Measurements from ENCODE around the gene PTPRM. TPM values are rescaled to one million over a fixed set of nuclear protein-coding genes. Genes with fewer than 3 reads are reported as not detected.

PTPRM gene
- total RNA-seq, 1 donor from 2014 or later = 4.5 TPM

- Mint-ChIP-seq H3K9me3 (no peaks in the 10 kb centered on the region), H3K27ac (no peak overlapping the region), H3K4me3 (ENCODE audit: low read depth) (no peak overlapping the region), H3K36me3 (ENCODE audit: low read depth) (no peaks in the 10 kb centered on the region), H3K27me3 (ENCODE audit: low read depth) (no peaks in the 10 kb centered on the region), H3K4me1 (ENCODE audit: low read depth) (no peaks in the 10 kb centered on the region)
- DNase-seq (ENCODE audit: low spot score) = no peak
- intact Hi-C loops (cut with micrococcal nuclease) = no loop called here
Measured at GRCh38 chr18:8396254-8396653, 829.1 kb downstream of the PTPRM start.

- no peaks in the 10 kb centered on the region for H3K36me3 Mint-ChIP-seq (ENCODE audit: low read depth)
- no peaks in the 10 kb centered on the region for H3K9me3 Mint-ChIP-seq
- H3K27ac Mint-ChIP-seq = no peak overlapping the region
- no peak overlapping the region for H3K4me3 Mint-ChIP-seq (ENCODE audit: low read depth)
- no peaks in the 10 kb centered on the region for H3K27me3 Mint-ChIP-seq (ENCODE audit: low read depth)
- intact Hi-C loops (cut with micrococcal nuclease) = no loop called here
- no peak for DNase-seq (ENCODE audit: low spot score)
- H3K4me1 Mint-ChIP-seq (ENCODE audit: low read depth) = no peaks in the 10 kb centered on the region
Measured at GRCh38 chr18:8397034-8397433, 829.9 kb downstream of the PTPRM start.

GRCh38 chr18:8399138-8399537, 832.0 kb downstream of the PTPRM start:
- Mint-ChIP-seq H3K4me3 (ENCODE audit: low read depth) (no peak overlapping the region), H3K27ac (no peak overlapping the region), H3K9me3 (no peaks in the 10 kb centered on the region), H3K4me1 (ENCODE audit: low read depth) (no peaks in the 10 kb centered on the region), H3K27me3 (ENCODE audit: low read depth) (no peaks in the 10 kb centered on the region), H3K36me3 (ENCODE audit: low read depth) (no peaks in the 10 kb centered on the region)
- intact Hi-C loops (cut with micrococcal nuclease) = no loop called here
- DNase-seq (ENCODE audit: low spot score) = no peak

GRCh38 chr18:8400193-8400752, 833.2 kb downstream of the PTPRM start:
- DNase-seq (ENCODE audit: low spot score) = no peak
- Mint-ChIP-seq H3K4me1 (ENCODE audit: low read depth) (no peaks in the 10 kb centered on the region), H3K9me3 (no peaks in the 10 kb centered on the region), H3K27me3 (ENCODE audit: low read depth) (no peaks in the 10 kb centered on the region), H3K27ac (no peak overlapping the region), H3K4me3 (ENCODE audit: low read depth) (no peak overlapping the region), H3K36me3 (ENCODE audit: low read depth) (no peaks in the 10 kb centered on the region)
- intact Hi-C loops (cut with micrococcal nuclease) = no loop called here

- H3K36me3 Mint-ChIP-seq (ENCODE audit: low read depth) = no peaks in the 10 kb centered on the region
- intact Hi-C loops (cut with micrococcal nuclease) = no loop called here
- H3K9me3 Mint-ChIP-seq = no peaks in the 10 kb centered on the region
- no peak for DNase-seq (ENCODE audit: low spot score)
- no peak overlapping the region for H3K27ac Mint-ChIP-seq
- H3K27me3 Mint-ChIP-seq (ENCODE audit: low read depth) = no peaks in the 10 kb centered on the region
- H3K4me3 Mint-ChIP-seq (ENCODE audit: low read depth) = no peak overlapping the region
- no peaks in the 10 kb centered on the region for H3K4me1 Mint-ChIP-seq (ENCODE audit: low read depth)
Measured at GRCh38 chr18:8400825-8401224, 833.7 kb downstream of the PTPRM start.

- Mint-ChIP-seq H3K27me3 (ENCODE audit: low read depth) (no peaks in the 10 kb centered on the region), H3K36me3 (ENCODE audit: low read depth) (no peaks in the 10 kb centered on the region), H3K4me3 (ENCODE audit: low read depth) (no peak overlapping the region), H3K9me3 (no peaks in the 10 kb centered on the region), H3K27ac (no peak overlapping the region), H3K4me1 (ENCODE audit: low read depth) (no peaks in the 10 kb centered on the region)
- no peak for DNase-seq (ENCODE audit: low spot score)
- intact Hi-C loops (cut with micrococcal nuclease) = no loop called here
Measured at GRCh38 chr18:8401606-8402005, 834.5 kb downstream of the PTPRM start.

GRCh38 chr18:8402237-8402636, 835.1 kb downstream of the PTPRM start:
- no peak overlapping the region for H3K4me3 Mint-ChIP-seq (ENCODE audit: low read depth)

GRCh38 chr18:8403713-8404112, 836.6 kb downstream of the PTPRM start:
- no peak overlapping the region for H3K4me3 Mint-ChIP-seq (ENCODE audit: low read depth)
- no peaks in the 10 kb centered on the region for H3K27me3 Mint-ChIP-seq (ENCODE audit: low read depth)
- no peak overlapping the region for H3K27ac Mint-ChIP-seq
- no peaks in the 10 kb centered on the region for H3K36me3 Mint-ChIP-seq (ENCODE audit: low read depth)
- DNase-seq (ENCODE audit: low spot score) = no peak
- intact Hi-C loops (cut with micrococcal nuclease) = no loop called here
- no peaks in the 10 kb centered on the region for H3K9me3 Mint-ChIP-seq
- H3K4me1 Mint-ChIP-seq (ENCODE audit: low read depth) = no peaks in the 10 kb centered on the region

More at GRCh38 chr18:8402237-8402636, 835.1 kb downstream of the PTPRM start:
- H3K27me3 Mint-ChIP-seq (ENCODE audit: low read depth) = no peaks in the 10 kb centered on the region
- H3K4me1 Mint-ChIP-seq (ENCODE audit: low read depth) = no peaks in the 10 kb centered on the region
- intact Hi-C loops (cut with micrococcal nuclease) = no loop called here
- no peak overlapping the region for H3K27ac Mint-ChIP-seq
- H3K9me3 Mint-ChIP-seq = no peaks in the 10 kb centered on the region
- DNase-seq (ENCODE audit: low spot score) = no peak
- H3K36me3 Mint-ChIP-seq (ENCODE audit: low read depth) = no peaks in the 10 kb centered on the region

GRCh38 chr18:8406186-8406867, 839.2 kb downstream of the PTPRM start:
- Mint-ChIP-seq H3K27me3 (ENCODE audit: low read depth) (no peaks in the 10 kb centered on the region), H3K9me3 (peaks cover 19% of the 10 kb centered on the region), H3K36me3 (ENCODE audit: low read depth) (no peaks in the 10 kb centered on the region), H3K4me1 (ENCODE audit: low read depth) (no peaks in the 10 kb centered on the region), H3K4me3 (ENCODE audit: low read depth) (no peak overlapping the region), H3K27ac (no peak overlapping the region)
- intact Hi-C loops (cut with micrococcal nuclease) = no loop called here
- DNase-seq (ENCODE audit: low spot score) = no peak

GRCh38 chr18:8406868-8407250, 839.7 kb downstream of the PTPRM start:
- no peaks in the 10 kb centered on the region for H3K36me3 Mint-ChIP-seq (ENCODE audit: low read depth)
- H3K27me3 Mint-ChIP-seq (ENCODE audit: low read depth) = no peaks in the 10 kb centered on the region
- no peak overlapping the region for H3K27ac Mint-ChIP-seq
- intact Hi-C loops (cut with micrococcal nuclease) = no loop called here
- no peaks in the 10 kb centered on the region for H3K4me1 Mint-ChIP-seq (ENCODE audit: low read depth)
- peaks cover 23% of the 10 kb centered on the region for H3K9me3 Mint-ChIP-seq
- no peak overlapping the region for H3K4me3 Mint-ChIP-seq (ENCODE audit: low read depth)
- DNase-seq (ENCODE audit: low spot score) = no peak

- intact Hi-C loops (cut with micrococcal nuclease) = no loop called here
- H3K27me3 Mint-ChIP-seq (ENCODE audit: low read depth) = no peaks in the 10 kb centered on the region
- DNase-seq (ENCODE audit: low spot score) = no peak
- H3K4me1 Mint-ChIP-seq (ENCODE audit: low read depth) = no peaks in the 10 kb centered on the region
- peaks cover 23% of the 10 kb centered on the region for H3K9me3 Mint-ChIP-seq
- no peak overlapping the region for H3K27ac Mint-ChIP-seq
- H3K4me3 Mint-ChIP-seq (ENCODE audit: low read depth) = no peak overlapping the region
- no peaks in the 10 kb centered on the region for H3K36me3 Mint-ChIP-seq (ENCODE audit: low read depth)
Measured at GRCh38 chr18:8409151-8409550, 842.0 kb downstream of the PTPRM start.

GRCh38 chr18:8411492-8411891, 844.4 kb downstream of the PTPRM start:
- Mint-ChIP-seq H3K9me3 (peaks cover 23% of the 10 kb centered on the region), H3K36me3 (ENCODE audit: low read depth) (no peaks in the 10 kb centered on the region), H3K4me1 (ENCODE audit: low read depth) (no peaks in the 10 kb centered on the region), H3K4me3 (ENCODE audit: low read depth) (no peak overlapping the region), H3K27me3 (ENCODE audit: low read depth) (no peaks in the 10 kb centered on the region), H3K27ac (no peak overlapping the region)
- intact Hi-C loops (cut with micrococcal nuclease) = no loop called here
- DNase-seq (ENCODE audit: low spot score) = no peak

- Mint-ChIP-seq H3K27me3 (ENCODE audit: low read depth) (no peaks in the 10 kb centered on the region), H3K9me3 (peaks cover 23% of the 10 kb centered on the region), H3K4me3 (ENCODE audit: low read depth) (no peak overlapping the region), H3K4me1 (ENCODE audit: low read depth) (no peaks in the 10 kb centered on the region), H3K27ac (no peak overlapping the region), H3K36me3 (ENCODE audit: low read depth) (no peaks in the 10 kb centered on the region)
- no peak for DNase-seq (ENCODE audit: low spot score)
- intact Hi-C loops (cut with micrococcal nuclease) = no loop called here
Measured at GRCh38 chr18:8412117-8412516, 845.0 kb downstream of the PTPRM start.

Measured in activated T-helper 2 cell treated with anti-CD3 and anti-CD28 coated beads, Interferon-gamma antibody, Interleukin-2, Interleukin-4, amounts not matched to agents 10 μg/mL and 5 μg/mL and 100 μg/mL, durations not matched to agents 14 hours and 24 hours and 36 hours (primary cell).